Measurements from ENCODE around the gene ITGBL1. TPM values are rescaled to one million over a fixed set of nuclear protein-coding genes. Genes with fewer than 3 reads are reported as not detected.

ITGBL1 gene
- total RNA-seq, 2 experiments from 2014 or later, result not detected

DNA sequence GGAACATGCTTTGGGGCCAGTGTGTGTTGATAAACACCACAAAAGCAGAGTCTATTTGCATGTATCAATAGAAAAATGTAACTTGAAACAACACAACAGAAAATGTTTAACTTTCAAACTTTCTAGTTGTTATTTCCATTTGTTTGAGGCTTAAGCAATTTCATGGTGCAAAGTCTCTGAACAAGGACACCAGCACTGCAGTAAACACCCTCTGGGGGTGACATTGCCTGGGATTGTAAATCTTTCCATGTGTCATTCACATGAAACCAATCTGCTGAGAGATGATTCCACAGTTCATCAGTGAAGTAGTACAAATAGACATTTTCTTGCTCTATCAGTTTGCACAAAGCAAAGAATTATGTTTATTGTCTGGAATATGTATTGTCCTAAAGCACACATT lies 124.5 kb downstream of the ITGBL1 start:
- Mint-ChIP-seq H3K27ac (no peak overlapping the region), H3K9me3 (no peaks in the 10 kb centered on the region), H3K27me3 (no peaks in the 10 kb centered on the region), H3K36me3 (ENCODE audit: low read depth) (no peaks in the 10 kb centered on the region), H3K4me1 (ENCODE audit: low read depth) (no peaks in the 10 kb centered on the region), H3K4me3 (no peak overlapping the region)
- Histone ChIP-seq H3K9me3 (ENCODE audit: control insufficient read depth in 1 of 2, insufficient read depth in 1 of 2, low read length in 2 of 2) (no peaks in the 10 kb centered on the region), H3K27me3 (ENCODE audit: control insufficient read depth in 1 of 2, insufficient read depth in 2 of 2, low read length in 2 of 2) (no peaks in the 10 kb centered on the region), H3K4me3 (ENCODE audit: low read length) (no peak overlapping the region), H3K36me3 (ENCODE audit: insufficient read depth, low read length) (no peaks in the 10 kb centered on the region), H3K27ac (ENCODE audit: low read depth in 1 of 2, low read length in 2 of 2) (no peak overlapping the region), H3K4me1 (ENCODE audit: insufficient read depth, low read length) (no peaks in the 10 kb centered on the region)
- ATAC-seq (ENCODE audit: poor library complexity), result no peak
- ChIA-PET POLR2A (no interaction called here), CTCF (no interaction called here)
- no peak for DNase-seq
- TF ChIP-seq, protein P1, sequence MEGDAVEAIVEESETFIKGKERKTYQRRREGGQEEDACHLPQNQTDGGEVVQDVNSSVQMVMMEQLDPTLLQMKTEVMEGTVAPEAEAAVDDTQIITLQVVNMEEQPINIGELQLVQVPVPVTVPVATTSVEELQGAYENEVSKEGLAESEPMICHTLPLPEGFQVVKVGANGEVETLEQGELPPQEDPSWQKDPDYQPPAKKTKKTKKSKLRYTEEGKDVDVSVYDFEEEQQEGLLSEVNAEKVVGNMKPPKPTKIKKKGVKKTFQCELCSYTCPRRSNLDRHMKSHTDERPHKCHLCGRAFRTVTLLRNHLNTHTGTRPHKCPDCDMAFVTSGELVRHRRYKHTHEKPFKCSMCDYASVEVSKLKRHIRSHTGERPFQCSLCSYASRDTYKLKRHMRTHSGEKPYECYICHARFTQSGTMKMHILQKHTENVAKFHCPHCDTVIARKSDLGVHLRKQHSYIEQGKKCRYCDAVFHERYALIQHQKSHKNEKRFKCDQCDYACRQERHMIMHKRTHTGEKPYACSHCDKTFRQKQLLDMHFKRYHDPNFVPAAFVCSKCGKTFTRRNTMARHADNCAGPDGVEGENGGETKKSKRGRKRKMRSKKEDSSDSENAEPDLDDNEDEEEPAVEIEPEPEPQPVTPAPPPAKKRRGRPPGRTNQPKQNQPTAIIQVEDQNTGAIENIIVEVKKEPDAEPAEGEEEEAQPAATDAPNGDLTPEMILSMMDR (IDR thresholded peaks at IDR 0.05), result no peak
- intact Hi-C loops (cut with DNase I, micrococcal nuclease), result no loop called here

GRCh38 chr13:101579281-101579802 lies 126.9 kb downstream of the ITGBL1 start:
- Mint-ChIP-seq H3K9me3 (no peaks in the 10 kb centered on the region), H3K4me1 (ENCODE audit: low read depth) (no peaks in the 10 kb centered on the region), H3K27ac (no peak overlapping the region), H3K36me3 (ENCODE audit: low read depth) (no peaks in the 10 kb centered on the region), H3K27me3 (peaks cover 5% of the 10 kb centered on the region), H3K4me3 (no peak overlapping the region)
- ChIA-PET CTCF (no interaction called here), POLR2A (no interaction called here)
- no peak for ATAC-seq (ENCODE audit: poor library complexity)
- no peaks in the 10 kb centered on the region for H3K4me1 ChIP-seq (ENCODE audit: insufficient read depth, low read length)
- H3K36me3 ChIP-seq (ENCODE audit: insufficient read depth, low read length), result no peaks in the 10 kb centered on the region
- DNase-seq, result no peak
- TF ChIP-seq, protein P1 (IDR thresholded peaks at IDR 0.05), result no peak
- H3K27me3 ChIP-seq (ENCODE audit: control insufficient read depth in 1 of 2, insufficient read depth in 2 of 2, low read length in 2 of 2), result no peaks in the 10 kb centered on the region
- intact Hi-C loops (cut with DNase I, micrococcal nuclease), result no loop called here
- H3K9me3 ChIP-seq (ENCODE audit: control insufficient read depth in 1 of 2, insufficient read depth in 1 of 2, low read length in 2 of 2), result no peaks in the 10 kb centered on the region
- no peak overlapping the region for H3K27ac ChIP-seq (ENCODE audit: low read depth in 1 of 2, low read length in 2 of 2)
- H3K4me3 ChIP-seq (ENCODE audit: low read length), result no peak overlapping the region

DNA sequence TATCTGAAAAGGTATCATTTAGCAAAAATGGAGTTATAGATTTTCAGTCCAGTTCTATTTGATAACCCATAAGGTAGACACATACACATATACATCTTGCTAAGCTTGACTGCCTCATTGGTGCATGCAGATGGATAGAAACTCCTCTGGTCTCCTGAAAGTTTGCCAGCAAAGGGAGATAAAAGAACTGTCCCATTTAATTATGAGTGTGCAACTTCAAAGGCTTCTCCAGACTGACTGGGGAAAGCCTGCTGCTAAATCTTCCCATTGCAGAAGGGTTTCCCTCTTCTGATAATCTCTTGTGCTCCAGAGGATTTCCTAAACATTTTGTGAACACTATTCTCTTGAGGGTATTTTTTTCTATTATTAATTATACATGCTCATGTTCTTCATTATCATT lies 131.9 kb downstream of the ITGBL1 start:
- ATAC-seq (ENCODE audit: poor library complexity) (no peak), DNase-seq (no peak)
- Mint-ChIP-seq H3K27me3 (peaks cover 6% of the 10 kb centered on the region), H3K36me3 (ENCODE audit: low read depth) (no peaks in the 10 kb centered on the region), H3K9me3 (no peaks in the 10 kb centered on the region), H3K27ac (no peak overlapping the region), H3K4me3 (no peak overlapping the region), H3K4me1 (ENCODE audit: low read depth) (no peaks in the 10 kb centered on the region)
- no peaks in the 10 kb centered on the region for H3K9me3 ChIP-seq (ENCODE audit: control insufficient read depth in 1 of 2, insufficient read depth in 1 of 2, low read length in 2 of 2)
- POLR2A ChIA-PET, result no interaction called here
- no peaks in the 10 kb centered on the region for H3K27me3 ChIP-seq (ENCODE audit: control insufficient read depth in 1 of 2, insufficient read depth in 2 of 2, low read length in 2 of 2)
- H3K4me1 ChIP-seq (ENCODE audit: insufficient read depth, low read length), result no peaks in the 10 kb centered on the region
- H3K36me3 ChIP-seq (ENCODE audit: insufficient read depth, low read length), result no peaks in the 10 kb centered on the region
- TF ChIP-seq, protein P1 (IDR thresholded peaks at IDR 0.05), result no peak
- H3K4me3 ChIP-seq (ENCODE audit: low read length), result no peak overlapping the region
- CTCF ChIA-PET, result no interaction called here
- intact Hi-C loops (cut with DNase I, micrococcal nuclease), result no loop called here
- no peak overlapping the region for H3K27ac ChIP-seq (ENCODE audit: low read depth in 1 of 2, low read length in 2 of 2)
